K562 (cell line): Measurements from ENCODE around the gene CUX1. TPM values are rescaled to one million over a fixed set of nuclear protein-coding genes. Genes with fewer than 3 reads are reported as not detected.
A peak's percentile ranks its signal among the peaks of the same experiment; 100 is the strongest.

ENCODE experiments used
- ATF6 ChIP-seq: sonication (generic); formaldehyde crosslinking; IDR thresholded peaks from 2 replicates; pipeline ENCODE4 v1.4.0; 2020; ENCODE audit warnings: mild to moderate bottlenecking, missing genetic modification reagents
- CC2D1A ChIP-seq: fragments of 450-650 bp; IDR thresholded peaks from 2 replicates; pipeline ENCODE4 v1.6.1; 2017; ENCODE audit warnings: mild to moderate bottlenecking
- CHD4 ChIP-seq: fragments of 200-600 bp; sonication (generic); IDR thresholded peaks from 3 replicates; pipeline ENCODE4 v1.6.1; 2012; ENCODE audit warnings: low read depth, mild to moderate bottlenecking, mixed read lengths, low read length, inconsistent platforms; ENCODE audit not compliant: insufficient read depth, insufficient replicate concordance, poor library complexity, severe bottlenecking
- DIDO1 ChIP-seq: fragments of 450-650 bp; IDR thresholded peaks from 2 replicates; pipeline ENCODE4 v1.6.1; 2016; ENCODE audit warnings: low read depth, missing biosample characterization, missing genetic modification characterization
- FOXK2 ChIP-seq, 2 experiments: fragments of 450-650 bp; IDR thresholded peaks in 1 of 2; conservative IDR thresholded peaks in 1 of 2; 2 replicates each; pipeline ENCODE4 v1.6.1; 2016; ENCODE audit warnings: low read depth in 2 of 2, mild to moderate bottlenecking in 1 of 2
- GATAD2A ChIP-seq: fragments of 450-650 bp; IDR thresholded peaks from 2 replicates; pipeline ENCODE4 v1.6.1; 2017
- JUND ChIP-seq, 2 experiments: IDR thresholded peaks; 2 replicates in 1 of 2; 3 replicates in 1 of 2; pipeline ENCODE4 v1.6.1; 2011; ENCODE audit warnings: borderline replicate concordance in 2 of 2, low read depth in 2 of 2, low read length in 2 of 2, improper control_type of control experiment in 1 of 2, missing biosample characterization in 1 of 2, missing genetic modification characterization in 1 of 2, missing genetic modification reagents in 1 of 2
- PHF21A ChIP-seq: fragments of 450-650 bp; IDR thresholded peaks from 2 replicates; pipeline ENCODE4 v1.6.1; 2017; ENCODE audit warnings: low read depth, borderline replicate concordance
- POLR2B ChIP-seq: fragments of 450-650 bp; IDR thresholded peaks from 2 replicates; pipeline ENCODE4 v1.6.1; 2018; ENCODE audit warnings: low read depth; ENCODE audit not compliant: partially characterized antibody
- SMAD4 ChIP-seq: fragments of 250-450 bp; sonication (Bioruptor Pico); conservative IDR thresholded peaks from 2 replicates; pipeline ENCODE4 v1.8.0; 2021; ENCODE audit warnings: inconsistent platforms, mild to moderate bottlenecking, moderate library complexity
- SREBF1 ChIP-seq: fragments of 150-350 bp; IDR thresholded peaks from 2 replicates; pipeline ENCODE4 v1.6.1; 2014; ENCODE audit warnings: antibody characterized with exemption, low read depth, low read length, borderline replicate concordance
- USF2 ChIP-seq: sonication (generic); formaldehyde crosslinking; IDR thresholded peaks from 2 replicates; pipeline ENCODE4 v1.5.0; 2020; ENCODE audit warnings: missing genetic modification reagents
- ZBTB5 ChIP-seq: fragments of 450-650 bp; IDR thresholded peaks from 2 replicates; pipeline ENCODE4 v1.6.1; 2017; ENCODE audit warnings: antibody characterized with exemption
- ZHX1 ChIP-seq: fragments of 150-350 bp; conservative IDR thresholded peaks from 2 replicates; pipeline ENCODE4 v1.6.1; 2014; ENCODE audit warnings: low read length
- ZNF174 ChIP-seq: fragments of 250-450 bp; sonication (Bioruptor Pico); IDR thresholded peaks from 2 replicates; pipeline ENCODE4 v1.4.0; 2020; ENCODE audit warnings: mild to moderate bottlenecking
- ZNF23 ChIP-seq: fragments of 250-450 bp; sonication (Bioruptor Pico); IDR thresholded peaks from 2 replicates; pipeline ENCODE4 v1.4.0; 2020; ENCODE audit warnings: mild to moderate bottlenecking
- ZNF561 ChIP-seq: fragments of 450-650 bp; formaldehyde crosslinking; conservative IDR thresholded peaks from 2 replicates; pipeline ENCODE4 v1.4.0; 2020; ENCODE audit warnings: mild to moderate bottlenecking, moderate library complexity
- ZNF699 ChIP-seq: fragments of 250-450 bp; sonication (Bioruptor Pico); IDR thresholded peaks from 2 replicates; pipeline ENCODE4 v1.8.0; 2021; ENCODE audit warnings: mild to moderate bottlenecking, moderate library complexity; ENCODE audit not compliant: insufficient replicate concordance
- polyA plus RNA-seq, 8 experiments: library from polyadenylated mRNA; depleted of rRNA in 4 of 8; stranded (reverse) in 5 of 8; unstranded in 3 of 8; fragments of >200 nt; fragmentation: Nextera tagmentation in 2 of 8; fragmentation: Illumina TruSeq in 1 of 8; extraction: Ambion mirVana in 2 of 8; extraction: Trizol in 1 of 8; gene quantifications; 2 replicates each; pipeline versions ENCODE4 v1.2.1 to v1.2.3, GENCODE V29; 2011 to 2014; ENCODE audit warnings: inconsistent platforms in 1 of 8, missing spikeins in 1 of 8
- total RNA-seq, 7 experiments: library from RNA; depleted of rRNA in 6 of 7; stranded (reverse); fragments of >200 nt in 6 of 7; fragmentation: Illumina TruSeq in 2 of 7; extraction: Trizol in 2 of 7; gene quantifications; 2 replicates each; pipeline versions ENCODE4 v1.2.1 to v1.2.3, GENCODE V29; 2011 to 2021; ENCODE audit warnings: low replicate concordance in 1 of 7

The CUX1 gene
- total and polyA plus RNA-seq, 9 of the 15 experiments (the other 6 are each of a cell fraction or from before 2014, with no cell fraction given) = 3.6 to 55.3 (median 25.2) TPM

GRCh38 chr7:101902680-101903514, 85.5 kb downstream of the CUX1 start (continued):
- TF ChIP-seq ATF6 (CRISPR knock-in tag) = no peak
- no peak for TF ChIP-seq ZNF561 (CRISPR knock-in tag)
- no peak for TF ChIP-seq DIDO1
- no peak for TF ChIP-seq GATAD2A
- TF ChIP-seq ZNF174 = no peak
- TF ChIP-seq CC2D1A = peak; percentile 36; the same call in 1 of the 2 replicates
- no peak for TF ChIP-seq ZNF699
- TF ChIP-seq POLR2B = peak; percentile 49
- no peak for TF ChIP-seq ZBTB5
- TF ChIP-seq JUND (IDR thresholded peaks at IDR 0.05; ENCODE audit: borderline replicate concordance, low read depth, low read length) = peak; percentile 97
- TF ChIP-seq JUND (tag; IDR thresholded peaks at IDR 0.05; ENCODE audit: borderline replicate concordance, low read depth, low read length) = peak; percentile 95; the same call in 2 of the 3 replicates
- no peak for TF ChIP-seq USF2 (CRISPR knock-in tag)
- no peak for TF ChIP-seq PHF21A
- TF ChIP-seq SMAD4 (CRISPR knock-in tag) = peak; percentile 84
- TF ChIP-seq CHD4 = no peak
- no peak for TF ChIP-seq ZNF23
- no peak for TF ChIP-seq SREBF1
- TF ChIP-seq ZHX1 = no peak
- peak; percentile 85 to 86 for TF ChIP-seq FOXK2 (conservative IDR thresholded peaks at IDR 0.05 in 1 of 2, IDR thresholded peaks at IDR 0.05 in 1 of 2; ENCODE audit: low read depth in 2 of 2)
